ENCODE data around the gene GPX8. TPM values are rescaled to one million over a fixed set of nuclear protein-coding genes. Genes with fewer than 3 reads are reported as not detected.

Gene GPX8
- total RNA-seq, 1 experiment from 2014 or later: 18.3 TPM

DNA sequence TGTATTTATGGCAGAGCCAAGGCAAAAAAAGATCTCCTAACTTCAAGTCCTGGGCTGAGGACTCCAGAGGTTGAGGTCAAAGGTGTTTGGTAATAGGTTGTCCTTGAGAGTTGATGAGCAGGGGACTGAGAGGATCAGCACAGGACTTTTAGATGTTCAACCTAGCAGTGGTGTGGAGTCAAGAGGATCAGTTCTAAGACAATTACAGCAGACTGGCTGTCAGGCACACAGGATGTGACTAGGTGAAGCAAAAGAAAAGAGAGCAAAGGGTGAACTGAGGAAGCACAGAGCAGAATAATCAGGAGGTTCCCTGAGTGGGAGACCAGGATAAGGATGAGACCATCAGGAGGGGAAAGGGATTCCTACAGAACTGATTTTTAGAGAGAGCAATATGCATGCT, 46.6 kb upstream of the GPX8 start:
- no peaks in the 10 kb centered on the region for H3K27me3 ChIP-seq (ENCODE audit: low read length)
- POLR2A ChIA-PET (ENCODE audit: unreplicated experiment): no interaction called here
- intact Hi-C loops (cut with micrococcal nuclease): no loop called here
- H3K4me3 ChIP-seq (ENCODE audit: low read length): no peak overlapping the region
- no peaks in the 10 kb centered on the region for H3K9me2 ChIP-seq (replicated peaks; ENCODE audit: low read length)
- no peaks in the 10 kb centered on the region for H3K36me3 ChIP-seq (ENCODE audit: low read depth, low read length)
- no peak for ATAC-seq
- no peaks in the 10 kb centered on the region for H3K79me2 ChIP-seq (ENCODE audit: low read length)
- H3K9ac ChIP-seq (ENCODE audit: low read length): no peak overlapping the region
- no peaks in the 10 kb centered on the region for H4K20me1 ChIP-seq (ENCODE audit: low read length)
- CTCF ChIA-PET: no interaction called here
- no peak overlapping the region for H3K27ac ChIP-seq (ENCODE audit: low read length)
- H3K9me3 ChIP-seq (ENCODE audit: low read length): no peaks in the 10 kb centered on the region
- DNase-seq: no peak
- H2AFZ ChIP-seq (ENCODE audit: low read length): no peak overlapping the region
- H3K4me2 ChIP-seq (ENCODE audit: low read length): no peak overlapping the region
- H3K4me1 ChIP-seq (ENCODE audit: insufficient read depth, low read length): no peaks in the 10 kb centered on the region
- TF ChIP-seq EZH2 (IDR thresholded peaks at IDR 0.05; ENCODE audit: low read length, unreplicated experiment): no peak
- TF ChIP-seq EZH2phosphoT487 (IDR thresholded peaks at IDR 0.05; ENCODE audit: borderline replicate concordance, low read length): no peak
- TF ChIP-seq, protein P1, sequence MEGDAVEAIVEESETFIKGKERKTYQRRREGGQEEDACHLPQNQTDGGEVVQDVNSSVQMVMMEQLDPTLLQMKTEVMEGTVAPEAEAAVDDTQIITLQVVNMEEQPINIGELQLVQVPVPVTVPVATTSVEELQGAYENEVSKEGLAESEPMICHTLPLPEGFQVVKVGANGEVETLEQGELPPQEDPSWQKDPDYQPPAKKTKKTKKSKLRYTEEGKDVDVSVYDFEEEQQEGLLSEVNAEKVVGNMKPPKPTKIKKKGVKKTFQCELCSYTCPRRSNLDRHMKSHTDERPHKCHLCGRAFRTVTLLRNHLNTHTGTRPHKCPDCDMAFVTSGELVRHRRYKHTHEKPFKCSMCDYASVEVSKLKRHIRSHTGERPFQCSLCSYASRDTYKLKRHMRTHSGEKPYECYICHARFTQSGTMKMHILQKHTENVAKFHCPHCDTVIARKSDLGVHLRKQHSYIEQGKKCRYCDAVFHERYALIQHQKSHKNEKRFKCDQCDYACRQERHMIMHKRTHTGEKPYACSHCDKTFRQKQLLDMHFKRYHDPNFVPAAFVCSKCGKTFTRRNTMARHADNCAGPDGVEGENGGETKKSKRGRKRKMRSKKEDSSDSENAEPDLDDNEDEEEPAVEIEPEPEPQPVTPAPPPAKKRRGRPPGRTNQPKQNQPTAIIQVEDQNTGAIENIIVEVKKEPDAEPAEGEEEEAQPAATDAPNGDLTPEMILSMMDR (conservative IDR thresholded peaks at IDR 0.05; ENCODE audit: low read depth, low read length): no peak
- no peaks in the 10 kb centered on the region for H3F3A ChIP-seq (ENCODE audit: low read length, unreplicated experiment)
- BruUV-seq (replicated peaks): no TSS peak

DNA sequence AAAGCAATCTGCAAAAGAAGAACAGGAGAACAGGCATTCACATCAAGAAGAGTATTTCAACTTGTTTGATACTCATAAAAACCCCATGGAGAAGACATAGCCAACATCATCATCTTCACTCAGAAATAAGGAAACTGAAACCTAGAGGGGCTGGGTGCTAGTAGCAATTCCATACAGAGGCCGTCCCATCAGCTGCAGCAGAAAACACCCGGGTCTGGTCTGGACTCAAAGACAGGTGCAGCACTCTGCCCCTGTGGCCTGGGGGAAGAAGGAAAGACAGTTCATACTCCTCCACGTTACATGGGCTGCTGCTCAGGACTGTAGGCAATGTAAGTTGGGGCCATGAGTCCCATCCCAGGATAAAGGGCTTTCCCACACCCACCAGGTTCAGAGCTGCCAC, 45.9 kb upstream of the GPX8 start:
- H3K36me3 ChIP-seq (ENCODE audit: low read depth, low read length): no peaks in the 10 kb centered on the region
- H4K20me1 ChIP-seq (ENCODE audit: low read length): no peaks in the 10 kb centered on the region
- no peak for ATAC-seq
- intact Hi-C loops (cut with micrococcal nuclease): no loop called here
- BruUV-seq (replicated peaks): no TSS peak
- H2AFZ ChIP-seq (ENCODE audit: low read length): no peak overlapping the region
- TF ChIP-seq EZH2 (IDR thresholded peaks at IDR 0.05; ENCODE audit: low read length, unreplicated experiment) (no peak), EZH2phosphoT487 (IDR thresholded peaks at IDR 0.05; ENCODE audit: borderline replicate concordance, low read length) (no peak)
- TF ChIP-seq, protein P1 (conservative IDR thresholded peaks at IDR 0.05; ENCODE audit: low read depth, low read length): no peak
- no peak overlapping the region for H3K27ac ChIP-seq (ENCODE audit: low read length)
- ChIA-PET POLR2A (ENCODE audit: unreplicated experiment) (no interaction called here), CTCF (no interaction called here)
- no peaks in the 10 kb centered on the region for H3K9me3 ChIP-seq (ENCODE audit: low read length)
- no peaks in the 10 kb centered on the region for H3K79me2 ChIP-seq (ENCODE audit: low read length)
- H3K9me2 ChIP-seq (replicated peaks; ENCODE audit: low read length): no peaks in the 10 kb centered on the region
- H3F3A ChIP-seq (ENCODE audit: low read length, unreplicated experiment): no peaks in the 10 kb centered on the region
- no peaks in the 10 kb centered on the region for H3K4me1 ChIP-seq (ENCODE audit: insufficient read depth, low read length)
- DNase-seq: no peak
- H3K4me2 ChIP-seq (ENCODE audit: low read length): no peak overlapping the region
- no peak overlapping the region for H3K9ac ChIP-seq (ENCODE audit: low read length)
- no peaks in the 10 kb centered on the region for H3K27me3 ChIP-seq (ENCODE audit: low read length)
- H3K4me3 ChIP-seq (ENCODE audit: low read length): no peak overlapping the region

DNA sequence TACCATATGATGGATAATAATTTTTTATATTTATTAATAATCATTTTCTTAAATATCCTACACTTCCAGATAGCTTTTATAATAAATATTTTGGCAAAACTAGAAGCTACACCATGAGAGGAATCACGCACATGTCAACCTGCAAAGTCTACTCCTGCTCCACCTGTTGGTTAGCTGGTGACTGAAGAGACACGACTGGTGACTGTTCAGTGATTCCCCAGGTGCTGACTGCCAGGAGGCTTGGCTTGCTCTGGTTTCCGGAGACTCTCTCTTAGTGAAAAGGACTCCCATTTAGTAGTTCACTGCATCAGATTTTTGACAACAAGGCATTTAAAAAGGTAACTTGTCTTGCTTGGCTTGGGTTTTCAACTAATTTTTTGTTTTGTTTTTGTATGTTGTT, 36.6 kb upstream of the GPX8 start:
- Histone ChIP-seq H3K36me3 (ENCODE audit: low read depth, low read length) (no peaks in the 10 kb centered on the region), H3K79me2 (ENCODE audit: low read length) (no peaks in the 10 kb centered on the region), H3F3A (ENCODE audit: low read length, unreplicated experiment) (no peaks in the 10 kb centered on the region), H3K4me1 (ENCODE audit: insufficient read depth, low read length) (no peaks in the 10 kb centered on the region), H4K20me1 (ENCODE audit: low read length) (no peaks in the 10 kb centered on the region), H3K9me3 (ENCODE audit: low read length) (no peaks in the 10 kb centered on the region), H2AFZ (ENCODE audit: low read length) (no peak overlapping the region), H3K9me2 (replicated peaks; ENCODE audit: low read length) (no peaks in the 10 kb centered on the region), H3K27me3 (ENCODE audit: low read length) (no peaks in the 10 kb centered on the region), H3K4me3 (ENCODE audit: low read length) (no peak overlapping the region), H3K4me2 (ENCODE audit: low read length) (no peak overlapping the region), H3K9ac (ENCODE audit: low read length) (no peak overlapping the region), H3K27ac (ENCODE audit: low read length) (no peak overlapping the region)
- POLR2A ChIA-PET (ENCODE audit: unreplicated experiment): no interaction called here
- ATAC-seq (no peak), DNase-seq (no peak)
- TF ChIP-seq, protein P1 (conservative IDR thresholded peaks at IDR 0.05; ENCODE audit: low read depth, low read length): no peak
- TF ChIP-seq EZH2 (IDR thresholded peaks at IDR 0.05; ENCODE audit: low read length, unreplicated experiment): no peak
- TF ChIP-seq EZH2phosphoT487 (IDR thresholded peaks at IDR 0.05; ENCODE audit: borderline replicate concordance, low read length): no peak
- CTCF ChIA-PET: no interaction called here
- BruUV-seq (replicated peaks): no TSS peak
- intact Hi-C loops (cut with micrococcal nuclease): no loop called here
